ENCODE data around the gene DDIT4L. TPM values are rescaled to one million over a fixed set of nuclear protein-coding genes. Genes with fewer than 3 reads are reported as not detected.
"Not testable (repeated sequence)": the region's sequence is repeated elsewhere in the genome, so short reads cannot be mapped to it uniquely, and the experiment has no call there.

Gene DDIT4L
- polyA plus RNA-seq, 1 donor from 2014 or later, result not detected

GRCh38 chr4:100146756-100147155, 43.5 kb downstream of the DDIT4L start:
- no peaks in the 10 kb centered on the region for H3K9me3 ChIP-seq (ENCODE audit: low read length)
- no peak for TF ChIP-seq POLR2AphosphoS5 (IDR thresholded peaks at IDR 0.05)
- TF ChIP-seq EZH2 (IDR thresholded peaks at IDR 0.05; ENCODE audit: borderline replicate concordance, insufficient read depth, low read length, poor library complexity, severe bottlenecking), result no peak
- TF ChIP-seq, protein P1, sequence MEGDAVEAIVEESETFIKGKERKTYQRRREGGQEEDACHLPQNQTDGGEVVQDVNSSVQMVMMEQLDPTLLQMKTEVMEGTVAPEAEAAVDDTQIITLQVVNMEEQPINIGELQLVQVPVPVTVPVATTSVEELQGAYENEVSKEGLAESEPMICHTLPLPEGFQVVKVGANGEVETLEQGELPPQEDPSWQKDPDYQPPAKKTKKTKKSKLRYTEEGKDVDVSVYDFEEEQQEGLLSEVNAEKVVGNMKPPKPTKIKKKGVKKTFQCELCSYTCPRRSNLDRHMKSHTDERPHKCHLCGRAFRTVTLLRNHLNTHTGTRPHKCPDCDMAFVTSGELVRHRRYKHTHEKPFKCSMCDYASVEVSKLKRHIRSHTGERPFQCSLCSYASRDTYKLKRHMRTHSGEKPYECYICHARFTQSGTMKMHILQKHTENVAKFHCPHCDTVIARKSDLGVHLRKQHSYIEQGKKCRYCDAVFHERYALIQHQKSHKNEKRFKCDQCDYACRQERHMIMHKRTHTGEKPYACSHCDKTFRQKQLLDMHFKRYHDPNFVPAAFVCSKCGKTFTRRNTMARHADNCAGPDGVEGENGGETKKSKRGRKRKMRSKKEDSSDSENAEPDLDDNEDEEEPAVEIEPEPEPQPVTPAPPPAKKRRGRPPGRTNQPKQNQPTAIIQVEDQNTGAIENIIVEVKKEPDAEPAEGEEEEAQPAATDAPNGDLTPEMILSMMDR (IDR thresholded peaks at IDR 0.05; ENCODE audit: poor library complexity, severe bottlenecking), result no peak
- no peak for TF ChIP-seq MXI1 (conservative IDR thresholded peaks at IDR 0.05; ENCODE audit: poor library complexity, severe bottlenecking)
- TF ChIP-seq RAD21 (conservative IDR thresholded peaks at IDR 0.05), result no peak
- TF ChIP-seq, protein P2, sequence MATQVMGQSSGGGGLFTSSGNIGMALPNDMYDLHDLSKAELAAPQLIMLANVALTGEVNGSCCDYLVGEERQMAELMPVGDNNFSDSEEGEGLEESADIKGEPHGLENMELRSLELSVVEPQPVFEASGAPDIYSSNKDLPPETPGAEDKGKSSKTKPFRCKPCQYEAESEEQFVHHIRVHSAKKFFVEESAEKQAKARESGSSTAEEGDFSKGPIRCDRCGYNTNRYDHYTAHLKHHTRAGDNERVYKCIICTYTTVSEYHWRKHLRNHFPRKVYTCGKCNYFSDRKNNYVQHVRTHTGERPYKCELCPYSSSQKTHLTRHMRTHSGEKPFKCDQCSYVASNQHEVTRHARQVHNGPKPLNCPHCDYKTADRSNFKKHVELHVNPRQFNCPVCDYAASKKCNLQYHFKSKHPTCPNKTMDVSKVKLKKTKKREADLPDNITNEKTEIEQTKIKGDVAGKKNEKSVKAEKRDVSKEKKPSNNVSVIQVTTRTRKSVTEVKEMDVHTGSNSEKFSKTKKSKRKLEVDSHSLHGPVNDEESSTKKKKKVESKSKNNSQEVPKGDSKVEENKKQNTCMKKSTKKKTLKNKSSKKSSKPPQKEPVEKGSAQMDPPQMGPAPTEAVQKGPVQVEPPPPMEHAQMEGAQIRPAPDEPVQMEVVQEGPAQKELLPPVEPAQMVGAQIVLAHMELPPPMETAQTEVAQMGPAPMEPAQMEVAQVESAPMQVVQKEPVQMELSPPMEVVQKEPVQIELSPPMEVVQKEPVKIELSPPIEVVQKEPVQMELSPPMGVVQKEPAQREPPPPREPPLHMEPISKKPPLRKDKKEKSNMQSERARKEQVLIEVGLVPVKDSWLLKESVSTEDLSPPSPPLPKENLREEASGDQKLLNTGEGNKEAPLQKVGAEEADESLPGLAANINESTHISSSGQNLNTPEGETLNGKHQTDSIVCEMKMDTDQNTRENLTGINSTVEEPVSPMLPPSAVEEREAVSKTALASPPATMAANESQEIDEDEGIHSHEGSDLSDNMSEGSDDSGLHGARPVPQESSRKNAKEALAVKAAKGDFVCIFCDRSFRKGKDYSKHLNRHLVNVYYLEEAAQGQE (IDR thresholded peaks at IDR 0.05; ENCODE audit: borderline replicate concordance), result no peak
- no peak for TF ChIP-seq TAF1 (IDR thresholded peaks at IDR 0.05; ENCODE audit: low read depth)
- TF ChIP-seq SMC3 (conservative IDR thresholded peaks at IDR 0.05; ENCODE audit: poor library complexity), result no peak
- H3K4me3 ChIP-seq (ENCODE audit: low read length), result no peak overlapping the region
- H4K20me1 ChIP-seq (ENCODE audit: insufficient read depth), result no peaks in the 10 kb centered on the region
- no peaks in the 10 kb centered on the region for H3K79me2 ChIP-seq (replicated peaks; ENCODE audit: insufficient read depth, low read length)
- H3K9ac ChIP-seq (ENCODE audit: low read length), result no peak overlapping the region
- H3F3A ChIP-seq (ENCODE audit: insufficient read depth, low read length, poor library complexity, severe bottlenecking), result no peaks in the 10 kb centered on the region
- H3K27me3 ChIP-seq (ENCODE audit: insufficient read depth, low read depth, low read length), result no peaks in the 10 kb centered on the region
- no peak overlapping the region for H2AFZ ChIP-seq (ENCODE audit: low read depth, low read length)
- no peaks in the 10 kb centered on the region for H3K36me3 ChIP-seq (ENCODE audit: insufficient read depth, low read length)
- no peaks in the 10 kb centered on the region for H3K9me2 ChIP-seq (ENCODE audit: insufficient read depth, low read length)
- H3K27ac ChIP-seq (ENCODE audit: low read length), result no peak overlapping the region
- no peak overlapping the region for H3K4me2 ChIP-seq (ENCODE audit: low read length)

- H2AFZ ChIP-seq (ENCODE audit: low read depth, low read length); H3K79me2 ChIP-seq (replicated peaks; ENCODE audit: insufficient read depth, low read length); H3F3A ChIP-seq (ENCODE audit: insufficient read depth, low read length, poor library complexity, severe bottlenecking); H3K9me3 ChIP-seq (ENCODE audit: low read length); H4K20me1 ChIP-seq (ENCODE audit: insufficient read depth); H3K4me3 ChIP-seq (ENCODE audit: low read length); H3K27ac ChIP-seq (ENCODE audit: low read length); H3K27me3 ChIP-seq (ENCODE audit: insufficient read depth, low read depth, low read length); H3K4me2 ChIP-seq (ENCODE audit: low read length); H3K9me2 ChIP-seq (ENCODE audit: insufficient read depth, low read length); H3K9ac ChIP-seq (ENCODE audit: low read length); H3K36me3 ChIP-seq (ENCODE audit: insufficient read depth, low read length): not testable (repeated sequence)
Measured at GRCh38 chr4:100137320-100137719, 52.9 kb downstream of the DDIT4L start.

Other genes starting within 250 kb of the DDIT4L start
- gene DNAJB14, start 243.8 kb downstream of the DDIT4L start, polyA plus RNA-seq, result 39.6 and 41.3 TPM in 2 replicates
- 519 and 571 TPM in 2 replicates for gene H2AZ1, start 240.2 kb downstream of the DDIT4L start, polyA plus RNA-seq

Data from neural cell (in vitro differentiated cells).